Liver (tissue), 3 donors: ENCODE results near the gene TTLL13.

Experiments used
- FOXA2 ChIP-seq: IDR thresholded peaks from 2 replicates; pipeline ENCODE4 v1.6.1; 2016; ENCODE audit warnings: antibody characterized with exemption
- NR2F2 ChIP-seq: IDR thresholded peaks from 2 replicates; pipeline ENCODE4 v1.6.1; 2016; ENCODE audit warnings: antibody characterized with exemption
- SP1 ChIP-seq: IDR thresholded peaks from 2 replicates; pipeline ENCODE4 v1.6.1; 2018; ENCODE audit warnings: antibody characterized with exemption, mild to moderate bottlenecking
- TAF1 ChIP-seq: conservative IDR thresholded peaks from 2 replicates; pipeline ENCODE4 v1.6.1; 2016; ENCODE audit warnings: antibody characterized with exemption, mild to moderate bottlenecking
- TF ChIP-seq, protein P1 (sequence below): fragments of 150-350 bp; IDR thresholded peaks from 2 replicates; pipeline ENCODE4 v1.5.1; 2017; ENCODE audit warnings: improper control_type of control experiment, low read depth, low read length; ENCODE audit not compliant: missing input control
- TF ChIP-seq, protein P2 (sequence below): IDR thresholded peaks from 2 replicates; pipeline ENCODE4 v1.6.1; 2016; ENCODE audit warnings: antibody characterized with exemption
- TF ChIP-seq, protein P3 (sequence below): IDR thresholded peaks from 2 replicates; pipeline ENCODE4 v1.6.1; 2016; ENCODE audit warnings: antibody characterized with exemption
- donor health status: healthy.
- donor health status: healthy.

DNA sequence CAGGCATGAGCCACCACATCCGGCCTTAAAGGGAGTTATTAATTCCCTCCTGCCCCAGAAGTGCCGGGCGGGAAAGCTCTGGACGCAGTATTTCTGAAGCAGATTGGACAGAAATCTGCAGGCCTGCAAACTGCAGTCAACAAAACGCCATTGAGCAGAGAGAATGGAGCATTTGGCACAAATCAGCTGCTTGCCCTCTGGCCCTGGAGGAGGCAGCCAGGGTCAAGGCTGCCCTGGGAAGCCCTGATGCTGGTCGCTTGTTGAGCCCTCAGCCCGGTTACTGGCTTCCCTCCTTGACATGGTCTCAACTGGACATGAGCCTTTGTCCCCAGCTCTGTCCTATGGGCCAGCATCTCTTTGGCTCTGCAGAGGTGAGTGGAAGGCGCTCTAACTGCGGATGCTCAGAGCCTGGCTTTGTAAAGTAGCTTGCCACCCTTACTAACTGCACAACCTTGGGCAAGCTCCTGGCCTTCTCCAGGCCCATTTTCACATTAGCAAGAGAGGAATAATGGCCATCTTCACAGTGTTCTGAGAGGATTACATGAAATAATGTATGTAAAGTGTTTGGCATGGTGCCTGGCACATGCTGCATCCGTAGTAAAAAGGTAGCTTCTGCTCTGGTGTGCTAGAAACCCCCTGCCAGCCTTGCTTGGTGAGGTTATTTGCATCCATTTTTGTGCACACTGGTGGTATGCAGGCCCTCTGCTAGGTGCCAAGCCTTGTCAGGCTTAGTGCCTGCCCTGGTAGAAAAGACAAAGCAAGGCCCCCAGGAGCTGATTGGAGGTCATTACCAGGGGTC lies 44.1 kb upstream of the TTLL13 start:
- TF ChIP-seq, protein P1, sequence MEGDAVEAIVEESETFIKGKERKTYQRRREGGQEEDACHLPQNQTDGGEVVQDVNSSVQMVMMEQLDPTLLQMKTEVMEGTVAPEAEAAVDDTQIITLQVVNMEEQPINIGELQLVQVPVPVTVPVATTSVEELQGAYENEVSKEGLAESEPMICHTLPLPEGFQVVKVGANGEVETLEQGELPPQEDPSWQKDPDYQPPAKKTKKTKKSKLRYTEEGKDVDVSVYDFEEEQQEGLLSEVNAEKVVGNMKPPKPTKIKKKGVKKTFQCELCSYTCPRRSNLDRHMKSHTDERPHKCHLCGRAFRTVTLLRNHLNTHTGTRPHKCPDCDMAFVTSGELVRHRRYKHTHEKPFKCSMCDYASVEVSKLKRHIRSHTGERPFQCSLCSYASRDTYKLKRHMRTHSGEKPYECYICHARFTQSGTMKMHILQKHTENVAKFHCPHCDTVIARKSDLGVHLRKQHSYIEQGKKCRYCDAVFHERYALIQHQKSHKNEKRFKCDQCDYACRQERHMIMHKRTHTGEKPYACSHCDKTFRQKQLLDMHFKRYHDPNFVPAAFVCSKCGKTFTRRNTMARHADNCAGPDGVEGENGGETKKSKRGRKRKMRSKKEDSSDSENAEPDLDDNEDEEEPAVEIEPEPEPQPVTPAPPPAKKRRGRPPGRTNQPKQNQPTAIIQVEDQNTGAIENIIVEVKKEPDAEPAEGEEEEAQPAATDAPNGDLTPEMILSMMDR, result no peak
- TF ChIP-seq, protein P2, sequence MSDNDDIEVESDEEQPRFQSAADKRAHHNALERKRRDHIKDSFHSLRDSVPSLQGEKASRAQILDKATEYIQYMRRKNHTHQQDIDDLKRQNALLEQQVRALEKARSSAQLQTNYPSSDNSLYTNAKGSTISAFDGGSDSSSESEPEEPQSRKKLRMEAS, result no peak
- TF ChIP-seq NR2F2 (no peak), TAF1 (no peak), SP1 (no peak), FOXA2 (no peak)
- TF ChIP-seq, protein P3, sequence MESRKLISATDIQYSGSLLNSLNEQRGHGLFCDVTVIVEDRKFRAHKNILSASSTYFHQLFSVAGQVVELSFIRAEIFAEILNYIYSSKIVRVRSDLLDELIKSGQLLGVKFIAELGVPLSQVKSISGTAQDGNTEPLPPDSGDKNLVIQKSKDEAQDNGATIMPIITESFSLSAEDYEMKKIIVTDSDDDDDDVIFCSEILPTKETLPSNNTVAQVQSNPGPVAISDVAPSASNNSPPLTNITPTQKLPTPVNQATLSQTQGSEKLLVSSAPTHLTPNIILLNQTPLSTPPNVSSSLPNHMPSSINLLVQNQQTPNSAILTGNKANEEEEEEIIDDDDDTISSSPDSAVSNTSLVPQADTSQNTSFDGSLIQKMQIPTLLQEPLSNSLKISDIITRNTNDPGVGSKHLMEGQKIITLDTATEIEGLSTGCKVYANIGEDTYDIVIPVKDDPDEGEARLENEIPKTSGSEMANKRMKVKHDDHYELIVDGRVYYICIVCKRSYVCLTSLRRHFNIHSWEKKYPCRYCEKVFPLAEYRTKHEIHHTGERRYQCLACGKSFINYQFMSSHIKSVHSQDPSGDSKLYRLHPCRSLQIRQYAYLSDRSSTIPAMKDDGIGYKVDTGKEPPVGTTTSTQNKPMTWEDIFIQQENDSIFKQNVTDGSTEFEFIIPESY, result no peak
